Activated CD4-positive, alpha-beta T cell treated with anti-CD3 and anti-CD28 coated beads, Interleukin-2, Interleukin-4, amounts not matched to agents 100 ng/mL and 50 ng/mL, durations not matched to agents 16 hours and 8 hours (primary cell): ENCODE results near the gene SLC35A4.
"Not testable (repeated sequence)": the region's sequence is repeated elsewhere in the genome, so short reads cannot be mapped to it uniquely, and the experiment has no call there.

Experiments
- DNase-seq: peaks from one replicate; pipeline ENCODE4 v3.0.0-alpha.2; 2020; ENCODE audit warnings: low spot score

SLC35A4 gene

DNA sequence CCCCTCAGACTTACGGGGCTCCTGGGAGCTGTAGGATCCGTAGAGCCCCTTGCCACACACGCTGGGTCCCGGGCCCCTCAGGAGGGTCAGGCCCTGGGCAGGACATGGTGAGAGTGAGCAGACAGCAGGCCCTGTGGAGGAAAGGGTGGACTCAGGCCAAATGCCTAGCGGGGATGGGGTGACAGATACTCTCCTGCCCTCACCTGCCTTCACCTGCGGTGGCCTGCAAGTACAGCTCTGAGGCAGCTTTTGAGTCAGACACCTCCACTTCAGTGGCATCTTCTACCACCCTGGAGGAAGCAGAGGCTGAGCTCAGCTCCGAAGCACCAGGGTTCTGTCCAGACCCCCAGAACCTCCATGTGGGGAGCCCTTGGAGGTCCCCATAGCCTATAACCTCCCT lies 26.2 kb downstream of the SLC35A4 start:
- DNase-seq: no peak

DNA sequence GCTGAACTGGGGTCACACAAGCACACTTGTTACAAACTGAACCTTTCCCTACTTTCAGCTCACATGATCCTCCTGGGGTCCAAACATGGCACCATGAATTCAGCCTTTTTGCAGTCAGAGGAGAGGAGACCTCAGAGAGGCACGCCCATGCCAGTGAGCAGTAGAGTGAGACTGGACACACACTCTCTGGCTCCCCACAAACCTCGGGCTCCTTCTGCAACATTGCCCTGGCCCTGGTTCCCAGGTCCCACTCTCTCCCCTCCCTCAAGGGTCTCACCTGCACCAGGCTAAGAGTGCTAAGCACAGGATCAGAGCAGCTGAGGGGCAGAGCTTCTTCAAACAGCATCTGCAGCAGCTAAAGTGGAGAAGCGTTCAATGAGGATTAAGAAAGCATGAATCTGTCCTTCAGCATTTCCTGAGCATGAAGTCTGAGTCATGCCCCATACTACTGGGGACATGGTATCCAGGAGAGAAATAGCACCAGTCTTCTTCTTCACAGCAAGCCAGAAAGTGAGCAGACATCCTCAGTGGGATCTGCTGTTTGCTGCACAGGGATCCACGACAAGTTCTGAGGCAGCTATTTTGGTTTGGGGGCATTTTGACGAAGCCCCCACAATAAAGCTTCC lies 27.2 kb downstream of the SLC35A4 start:
- DNase-seq: no peak

DNA sequence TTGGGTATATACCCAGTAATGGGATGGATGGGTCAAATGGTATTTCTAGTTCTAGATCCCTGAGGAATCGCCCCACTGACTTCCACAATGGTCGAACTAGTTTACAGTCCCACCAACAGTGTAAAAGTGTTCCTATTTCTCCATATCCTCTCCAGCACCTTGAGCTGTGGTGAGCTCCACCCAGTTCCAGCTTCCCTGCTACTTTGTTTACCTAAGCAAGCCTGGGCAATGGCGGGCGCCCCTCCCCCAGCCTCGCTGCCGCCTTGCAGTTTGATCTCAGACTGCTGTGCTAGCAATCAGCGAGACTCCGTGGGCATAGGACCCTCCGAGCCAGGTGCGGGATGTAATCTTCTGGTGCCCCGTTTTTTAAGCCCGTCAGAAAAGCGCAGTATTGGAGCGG lies 28.4 kb downstream of the SLC35A4 start:
- not testable (repeated sequence) for DNase-seq

DNA sequence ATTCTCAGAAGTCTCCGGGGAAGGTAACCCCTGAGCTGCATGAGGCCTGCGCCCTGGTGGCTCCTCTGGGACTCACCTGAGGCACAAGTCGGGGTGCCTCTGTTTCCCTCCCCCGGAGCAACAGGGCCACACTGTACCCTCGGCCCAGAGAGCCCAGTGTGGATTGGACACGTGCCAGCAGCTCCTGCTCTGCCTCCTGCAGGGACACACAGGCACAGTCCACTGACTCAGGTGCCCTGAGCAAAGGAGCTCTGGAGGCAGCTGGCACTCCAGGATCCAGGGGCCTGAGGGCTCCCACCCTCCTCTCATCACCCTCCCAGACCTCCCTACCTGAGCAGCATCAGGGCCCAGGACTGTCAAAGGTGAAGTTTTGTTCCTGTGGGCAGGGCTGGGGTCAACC lies 29.5 kb downstream of the SLC35A4 start:
- DNase-seq: no peak

DNA sequence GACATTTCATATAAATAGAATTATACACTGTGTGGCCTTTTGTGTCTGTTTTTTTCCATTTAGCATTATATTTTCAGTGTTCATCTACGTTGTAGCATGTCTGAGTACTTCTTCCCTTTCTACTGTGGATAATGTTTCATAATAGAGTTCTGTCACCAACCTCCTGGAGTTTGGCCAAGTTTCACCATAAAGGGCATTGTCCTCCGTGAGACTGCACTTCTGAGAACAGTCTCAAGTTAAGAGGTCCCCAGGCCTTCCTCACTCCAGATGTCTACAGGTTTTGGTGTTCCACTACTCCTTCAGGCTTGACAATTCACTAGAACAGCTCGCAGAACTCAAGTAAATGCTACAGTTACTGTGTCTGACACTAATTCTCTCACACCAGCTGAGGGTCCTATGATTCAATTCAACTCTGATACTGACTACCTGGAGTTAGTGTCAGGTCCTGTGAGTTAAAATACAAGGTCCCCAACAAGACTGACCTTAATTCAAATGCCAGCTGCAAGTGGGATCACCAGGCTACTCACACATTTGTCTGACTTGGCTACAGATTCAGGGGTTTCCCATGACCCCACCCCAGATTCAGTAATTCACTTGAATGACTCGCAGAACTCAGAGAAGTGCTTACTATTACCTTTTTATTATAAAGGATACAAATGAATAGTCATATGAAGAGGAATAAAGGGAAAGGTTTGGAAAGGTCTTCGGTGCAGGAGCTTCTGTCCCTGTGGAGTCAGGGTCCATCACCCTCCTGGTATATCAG lies 31.1 kb downstream of the SLC35A4 start:
- no peak for DNase-seq

DNA sequence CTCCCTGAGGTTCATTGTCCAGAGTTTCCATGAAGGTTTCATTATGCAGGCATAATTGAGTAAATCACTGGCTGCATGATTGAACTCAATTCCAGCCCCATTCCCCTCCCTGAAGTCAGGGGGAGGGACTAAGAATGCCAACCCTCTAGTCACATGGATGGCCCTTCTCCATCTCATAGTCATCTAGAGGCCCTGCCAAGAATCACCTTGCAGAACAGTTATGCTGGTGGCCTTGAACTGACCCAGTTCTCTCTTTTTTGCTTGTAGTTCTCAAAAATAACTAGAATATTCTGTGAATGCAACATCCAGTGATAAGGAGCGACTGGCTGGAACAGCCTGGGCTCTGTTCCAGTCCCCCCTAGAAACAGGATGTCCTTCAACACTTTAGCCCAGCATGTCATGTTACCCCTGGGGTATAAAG lies 31.7 kb downstream of the SLC35A4 start:
- no peak for DNase-seq

DNA sequence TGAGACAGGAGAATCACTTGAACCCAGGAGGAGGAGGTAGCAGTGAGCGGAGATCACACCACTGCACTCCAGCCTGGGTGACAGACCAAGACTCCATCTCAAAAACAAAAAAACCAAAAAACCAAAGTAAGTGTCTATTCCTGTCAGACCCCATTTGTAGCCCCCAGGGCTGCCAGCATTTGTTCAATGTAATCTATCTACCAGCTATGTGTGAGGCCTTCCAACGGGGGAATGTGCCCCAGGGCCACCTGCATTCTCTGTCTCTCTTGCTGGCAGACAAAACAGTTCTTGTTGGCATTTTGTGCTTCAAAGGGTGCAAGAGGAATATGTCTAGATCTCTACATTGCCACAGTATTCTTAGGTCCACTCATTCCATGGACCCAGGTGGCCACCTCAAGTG lies 34.2 kb downstream of the SLC35A4 start:
- DNase-seq: no peak

DNA sequence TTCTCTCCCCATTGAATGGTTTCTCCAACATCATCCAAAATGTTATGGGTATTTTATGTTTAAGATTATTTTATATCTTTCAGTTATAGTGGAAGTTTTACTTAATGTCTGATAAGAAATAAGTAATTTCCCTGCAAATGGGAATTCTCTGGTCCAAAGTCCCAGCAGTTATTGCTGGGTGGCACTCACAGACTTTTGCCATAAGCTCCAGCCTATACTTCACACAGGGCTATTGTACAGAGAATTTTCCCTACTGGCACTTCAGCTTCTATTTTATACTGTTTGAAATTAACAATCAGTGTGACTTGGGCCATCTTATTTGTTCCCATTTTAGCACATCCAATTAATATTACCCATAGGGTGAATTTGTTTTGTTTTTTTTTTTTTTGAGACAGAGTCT lies 35.5 kb downstream of the SLC35A4 start:
- no peak for DNase-seq

DNA sequence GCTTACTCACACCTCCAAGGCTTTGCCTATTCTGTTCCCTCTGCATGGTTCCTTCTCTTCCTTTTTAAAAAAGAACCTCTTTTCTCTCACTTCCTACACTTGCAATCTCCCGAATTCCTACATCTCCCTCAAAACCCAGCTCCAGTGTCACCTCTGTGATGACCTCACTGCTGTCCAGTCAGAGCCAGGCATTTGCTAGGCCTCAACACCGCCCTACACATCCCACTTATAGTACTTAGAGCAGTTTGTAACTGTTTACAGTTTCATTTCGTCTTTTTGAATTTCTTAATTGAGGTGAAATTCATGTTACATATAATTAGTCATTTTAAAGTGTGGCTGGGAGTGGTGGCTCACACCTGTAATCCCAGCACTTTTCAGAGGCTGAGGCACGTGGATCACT lies 37.5 kb downstream of the SLC35A4 start:
- no peak for DNase-seq

DNA sequence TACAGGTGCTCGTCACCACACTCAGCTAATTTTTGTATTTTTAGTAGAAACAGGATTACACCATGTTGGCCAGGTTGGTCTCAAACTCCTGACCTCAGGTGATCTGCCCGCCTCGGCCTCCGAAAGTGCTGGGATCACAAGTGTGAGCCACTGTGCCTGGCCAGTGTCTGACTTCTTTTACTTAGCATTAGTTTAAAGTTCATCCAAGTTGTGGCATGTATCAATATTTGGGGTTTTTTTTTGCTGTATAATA lies 38.7 kb downstream of the SLC35A4 start:
- not testable (repeated sequence) for DNase-seq

DNA sequence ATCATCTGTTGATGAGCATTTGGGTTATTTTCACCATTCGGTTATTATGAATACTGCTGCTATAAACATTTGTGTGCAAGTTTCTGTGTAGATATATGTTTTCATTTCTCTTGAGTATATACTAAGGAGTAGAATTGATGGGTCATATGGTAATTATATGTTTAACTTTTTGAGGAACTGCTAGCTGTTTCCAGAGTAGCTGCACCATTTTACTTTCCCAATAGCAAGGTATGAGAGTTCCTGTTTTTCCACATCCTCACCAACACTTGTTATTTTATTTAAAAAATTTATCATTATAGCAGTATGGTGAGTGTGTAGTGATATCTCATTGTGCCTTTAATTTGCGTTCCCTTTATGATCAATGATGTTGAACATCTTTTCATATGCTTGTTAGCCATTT lies 39.1 kb downstream of the SLC35A4 start:
- DNase-seq: no peak

DNA sequence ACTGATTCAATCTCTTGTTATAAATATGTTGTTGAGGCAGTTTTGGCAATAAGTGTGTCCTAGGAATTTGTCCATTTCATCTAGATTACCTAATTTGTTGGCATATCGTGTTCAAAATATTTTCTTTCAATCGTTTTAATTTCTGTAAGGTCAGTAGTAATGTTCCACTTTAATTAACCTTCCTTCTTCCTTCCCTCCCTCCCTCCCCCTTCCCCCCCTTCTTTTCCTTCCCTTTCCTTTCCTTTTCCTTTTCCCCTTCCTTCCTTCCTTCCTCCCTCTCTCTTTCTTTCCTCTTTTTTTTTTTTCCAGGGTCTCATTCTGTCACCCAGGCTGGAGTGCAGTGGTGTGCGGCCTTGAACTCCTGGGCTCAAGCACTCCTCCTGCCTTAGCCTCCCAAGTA lies 41.3 kb downstream of the SLC35A4 start:
- DNase-seq: no peak

DNA sequence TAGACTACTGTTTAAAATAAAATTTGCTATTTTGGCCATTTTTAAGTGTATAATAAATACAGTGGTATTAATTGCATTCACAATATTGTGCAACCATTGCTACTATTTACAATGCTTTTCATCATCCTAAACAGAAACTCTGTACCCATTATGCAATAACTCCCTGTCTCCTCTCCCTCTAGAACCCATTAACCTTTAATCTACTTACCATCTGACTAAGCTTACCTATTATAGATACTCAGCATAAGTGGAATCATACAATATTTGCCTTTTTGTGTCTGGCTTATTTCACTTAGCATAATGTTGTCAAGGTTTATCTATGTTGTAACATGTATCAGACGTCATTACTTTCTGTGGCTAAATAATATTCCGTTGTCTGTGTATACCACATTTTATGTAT lies 42.4 kb downstream of the SLC35A4 start:
- DNase-seq: no peak

DNA sequence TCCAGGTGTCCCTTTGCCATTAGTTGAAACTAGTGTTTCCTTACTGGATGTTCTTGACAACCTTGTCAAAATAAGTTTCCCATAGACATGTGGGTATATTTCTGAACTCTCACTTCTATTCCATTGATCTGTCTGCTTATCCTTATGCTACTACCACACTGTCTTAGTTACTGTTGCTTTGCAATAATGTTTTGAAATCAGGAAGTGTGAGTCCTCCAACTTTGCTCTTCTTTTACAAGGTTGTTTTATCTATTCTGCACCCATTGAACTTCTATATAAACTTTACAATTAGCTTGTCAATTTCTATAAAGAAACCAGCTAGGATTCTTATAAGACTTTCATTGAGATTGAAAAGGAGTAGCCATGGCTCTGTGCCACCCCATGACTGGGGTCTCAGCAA lies 44.1 kb downstream of the SLC35A4 start:
- no peak for DNase-seq

DNA sequence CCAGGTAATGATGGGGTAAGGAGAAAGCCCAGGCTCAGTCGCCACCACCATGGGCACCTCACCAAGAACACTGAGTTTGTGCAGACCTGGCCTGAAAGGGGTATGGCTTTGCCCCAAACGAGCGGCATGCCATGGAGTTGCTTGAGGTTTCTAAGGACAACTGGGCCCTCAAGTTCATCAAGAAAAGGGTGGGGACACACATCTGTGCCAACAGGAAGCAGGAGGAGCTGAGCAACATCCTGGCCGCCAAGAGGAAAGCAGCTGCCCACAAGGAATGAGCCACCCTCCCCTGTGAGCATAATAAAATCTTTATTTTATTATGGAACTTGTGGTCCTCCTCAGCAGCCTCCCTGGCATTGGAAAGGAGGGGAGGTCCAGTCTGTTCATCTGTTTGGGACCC lies 44.5 kb downstream of the SLC35A4 start:
- no peak for DNase-seq

DNA sequence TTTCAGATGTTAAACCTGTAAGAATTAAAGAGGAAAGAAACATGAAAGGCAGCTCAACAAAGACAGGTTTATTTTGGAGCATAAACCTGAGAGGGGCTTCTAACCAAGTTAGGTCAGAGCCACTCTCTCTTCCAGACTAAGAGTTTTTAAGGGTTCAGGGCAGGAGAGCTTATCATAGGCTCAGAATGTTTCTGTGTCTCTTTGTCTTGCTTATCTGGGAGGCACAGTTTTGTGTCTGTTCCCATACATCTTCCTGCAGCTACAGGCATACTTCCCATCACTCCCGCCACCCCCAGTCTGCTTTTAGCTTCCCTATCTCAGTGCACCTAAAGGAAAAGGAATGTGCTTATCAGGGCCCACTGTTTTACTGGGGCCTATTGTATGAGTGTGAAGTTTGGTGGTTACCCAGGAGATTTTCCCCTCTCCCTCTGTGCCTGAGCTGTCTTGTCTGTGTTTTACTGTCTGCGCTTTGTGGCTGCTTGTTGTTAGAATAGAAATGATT lies 46.4 kb downstream of the SLC35A4 start:
- DNase-seq: no peak
